ENCODE data around the gene COX7B2.

DNA sequence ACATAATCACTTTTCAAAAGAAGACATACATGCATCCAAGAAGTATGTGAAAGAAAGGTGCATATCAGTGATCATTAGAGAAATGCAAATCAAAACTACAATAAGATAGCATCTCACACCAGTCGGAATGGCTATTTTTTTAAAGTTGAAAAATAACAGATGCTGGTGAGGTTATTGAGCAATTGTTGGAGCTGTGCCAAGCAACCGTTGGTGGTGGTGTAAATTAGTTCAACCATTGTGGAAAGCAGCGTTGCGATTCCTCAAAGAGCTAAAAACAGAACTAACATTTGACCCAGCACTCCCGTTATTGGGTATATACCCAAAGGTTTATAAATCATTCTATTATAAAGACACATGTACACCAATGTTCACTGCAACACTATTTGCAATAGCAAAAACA lies 14.2 kb downstream of the COX7B2 start:
- TF ChIP-seq, protein P1, sequence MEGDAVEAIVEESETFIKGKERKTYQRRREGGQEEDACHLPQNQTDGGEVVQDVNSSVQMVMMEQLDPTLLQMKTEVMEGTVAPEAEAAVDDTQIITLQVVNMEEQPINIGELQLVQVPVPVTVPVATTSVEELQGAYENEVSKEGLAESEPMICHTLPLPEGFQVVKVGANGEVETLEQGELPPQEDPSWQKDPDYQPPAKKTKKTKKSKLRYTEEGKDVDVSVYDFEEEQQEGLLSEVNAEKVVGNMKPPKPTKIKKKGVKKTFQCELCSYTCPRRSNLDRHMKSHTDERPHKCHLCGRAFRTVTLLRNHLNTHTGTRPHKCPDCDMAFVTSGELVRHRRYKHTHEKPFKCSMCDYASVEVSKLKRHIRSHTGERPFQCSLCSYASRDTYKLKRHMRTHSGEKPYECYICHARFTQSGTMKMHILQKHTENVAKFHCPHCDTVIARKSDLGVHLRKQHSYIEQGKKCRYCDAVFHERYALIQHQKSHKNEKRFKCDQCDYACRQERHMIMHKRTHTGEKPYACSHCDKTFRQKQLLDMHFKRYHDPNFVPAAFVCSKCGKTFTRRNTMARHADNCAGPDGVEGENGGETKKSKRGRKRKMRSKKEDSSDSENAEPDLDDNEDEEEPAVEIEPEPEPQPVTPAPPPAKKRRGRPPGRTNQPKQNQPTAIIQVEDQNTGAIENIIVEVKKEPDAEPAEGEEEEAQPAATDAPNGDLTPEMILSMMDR (IDR thresholded peaks at IDR 0.05): no peak
- no peak for TF ChIP-seq POLR2A (IDR thresholded peaks at IDR 0.05)

Measured in esophagus squamous epithelium (tissue), 4 donors.